A673 (cell line): Measurements from ENCODE around the gene UBA1. TPM values are rescaled to one million over a fixed set of nuclear protein-coding genes. Genes with fewer than 3 reads are reported as not detected.

Experiments
- BruUV-seq: library from RNA; stranded (reverse); fragments of 400-500 nt; replicated peaks from 2 replicates; lab custom pipeline; 2021; lab: Mats Ljungman, UMichigan
- CTCF ChIA-PET: fragments of 300-600 bp; sonication (Branson Sonifier 250); formaldehyde crosslinking; loops from one replicate; lab custom pipeline; 2022; ENCODE audit warnings: antibody characterized with exemption; lab: Charles Lee
- POLR2A ChIA-PET: fragments of 300-600 bp; sonication (Branson Sonifier 250); formaldehyde crosslinking; loops from one replicate; lab custom pipeline; 2022; ENCODE audit warnings: antibody characterized with exemption; ENCODE audit not compliant: low non-redundant PET; lab: Charles Lee
- DNase-seq: peaks from one replicate; pipeline ENCODE4 v3.0.0-alpha.2; 2015; ENCODE audit warnings: low spot score
- H3K27ac ChIP-seq: fragments of 200-600 bp; sonication (generic); 2 replicates; pipeline ENCODE4 v1.5.1; 2016; ENCODE audit warnings: mixed run types, low read depth, mild to moderate bottlenecking, mixed read lengths, antibody characterized with exemption, low read length; ENCODE audit not compliant: poor library complexity, severe bottlenecking
- H3K27me3 ChIP-seq: fragments of 200-600 bp; sonication (generic); replicated peaks from 2 replicates; pipeline ENCODE4 v1.6.1; 2017; ENCODE audit warnings: mixed run types, low read depth, mild to moderate bottlenecking, mixed read lengths, antibody characterized with exemption, low read length; ENCODE audit not compliant: insufficient read depth, poor library complexity
- H3K36me3 ChIP-seq: fragments of 200-600 bp; sonication (generic); 2 replicates; pipeline ENCODE4 v1.6.1; 2016; ENCODE audit warnings: mixed run types, mild to moderate bottlenecking, mixed read lengths, antibody characterized with exemption, low read length; ENCODE audit not compliant: insufficient read depth, poor library complexity, severe bottlenecking
- H3K4me1 ChIP-seq: fragments of 200-600 bp; sonication (generic); 2 replicates; pipeline ENCODE4 v1.6.1; 2017; ENCODE audit warnings: mixed run types, mild to moderate bottlenecking, mixed read lengths, antibody characterized with exemption, low read length; ENCODE audit not compliant: insufficient read depth, poor library complexity, severe bottlenecking
- H3K4me3 ChIP-seq: fragments of 200-600 bp; sonication (generic); 2 replicates; pipeline ENCODE4 v1.5.1; 2016; ENCODE audit warnings: low read depth, mixed run types, mild to moderate bottlenecking, mixed read lengths, low read length; ENCODE audit not compliant: poor library complexity, severe bottlenecking
- H3K9me3 ChIP-seq: fragments of 200-600 bp; sonication (generic); 2 replicates; pipeline ENCODE4 v1.6.1; 2016; ENCODE audit warnings: mixed run types, low read depth, mild to moderate bottlenecking, mixed read lengths, antibody characterized with exemption, low read length; ENCODE audit not compliant: poor library complexity, severe bottlenecking
- CTCF ChIP-seq: fragments of 300-800, 200-600 bp; sonication (generic); conservative IDR thresholded peaks from 2 replicates; pipeline ENCODE4 v1.5.1; 2017; ENCODE audit warnings: low read depth, mild to moderate bottlenecking, antibody characterized with exemption, low read length, moderate library complexity, mixed read lengths
- EZH2 ChIP-seq: fragments of 200-600 bp; sonication (generic); IDR thresholded peaks from 2 replicates; pipeline ENCODE4 v1.6.1; 2017; ENCODE audit warnings: borderline replicate concordance, low read depth, mild to moderate bottlenecking, mixed read lengths, antibody characterized with exemption, low read length; ENCODE audit not compliant: poor library complexity, severe bottlenecking
- intact Hi-C: fragments of 100-400 bp; cut with micrococcal nuclease; formaldehyde crosslinking; loops from one replicate; pipeline ENCODE4 v1.10.0; 2022; ENCODE audit not compliant: unreplicated experiment
- total RNA-seq: library from RNA; stranded (reverse); gene quantifications from 2 replicates; pipeline ENCODE4 v1.2.3, GENCODE V29; 2021

UBA1 gene
- total RNA-seq, 1 experiment from 2014 or later, result 413 TPM

- no TSS peak for BruUV-seq
- no peaks in the 10 kb centered on the region for H3K9me3 ChIP-seq
- TF ChIP-seq CTCF (no peak), EZH2 (no peak)
- no peak overlapping the region for H3K4me3 ChIP-seq
- ChIA-PET POLR2A (no interaction called here), CTCF (no interaction called here)
- no peaks in the 10 kb centered on the region for H3K27me3 ChIP-seq
- H3K36me3 ChIP-seq, result peaks cover 67% of the 10 kb centered on the region
- no peaks in the 10 kb centered on the region for H3K4me1 ChIP-seq
- H3K27ac ChIP-seq, result no peak overlapping the region
- no peak for DNase-seq
- intact Hi-C loops, result no loop called here
Measured at GRCh38 chrX:47226071-47226470, 32.4 kb downstream of the UBA1 start.

GRCh38 chrX:47226531-47227333 is 33.1 kb downstream of the UBA1 start:
- DNase-seq, result no peak
- TSS peak; percentile 6 for BruUV-seq

DNA sequence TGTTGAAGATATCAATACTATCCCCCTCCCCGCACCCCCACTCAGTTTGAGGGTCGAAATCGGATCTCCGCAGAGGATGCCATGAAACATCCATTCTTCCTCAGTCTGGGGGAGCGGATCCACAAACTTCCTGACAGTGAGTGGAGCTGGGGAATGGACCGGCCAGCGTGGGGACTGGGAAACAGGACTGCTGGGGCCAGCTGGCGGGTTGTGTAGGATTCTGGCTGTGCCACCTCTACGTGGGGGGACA is 33.6 kb downstream of the UBA1 start:
- BruUV-seq, result no TSS peak
- TF ChIP-seq CTCF (no peak), EZH2 (no peak)
- intact Hi-C loops, result no loop called here
- peaks cover 63% of the 10 kb centered on the region for H3K36me3 ChIP-seq
- no peaks in the 10 kb centered on the region for H3K27me3 ChIP-seq
- H3K4me3 ChIP-seq, result no peak overlapping the region
- no peak overlapping the region for H3K27ac ChIP-seq
- no peaks in the 10 kb centered on the region for H3K9me3 ChIP-seq
- CTCF ChIA-PET, result no interaction called here
- no peaks in the 10 kb centered on the region for H3K4me1 ChIP-seq
- POLR2A ChIA-PET, result no interaction called here
- no peak for DNase-seq

More at GRCh38 chrX:47226531-47227333, 33.1 kb downstream of the UBA1 start:
- TF ChIP-seq EZH2, result no peak
- no peak for TF ChIP-seq CTCF
- Histone ChIP-seq H3K27me3 (no peaks in the 10 kb centered on the region), H3K4me3 (no peak overlapping the region), H3K36me3 (peaks cover 67% of the 10 kb centered on the region), H3K4me1 (no peaks in the 10 kb centered on the region), H3K9me3 (no peaks in the 10 kb centered on the region), H3K27ac (no peak overlapping the region)
- ChIA-PET POLR2A (no interaction called here), CTCF (no interaction called here)
- intact Hi-C loops, result no loop called here
